Smooth muscle cell (in vitro differentiated cells): ENCODE results near the gene UBASH3A. TPM values are rescaled to one million over a fixed set of nuclear protein-coding genes. Genes with fewer than 3 reads are reported as not detected.

Experiments
- DNase-seq: peaks from one replicate; lab custom pipeline; 2025; ENCODE audit not compliant: unreplicated experiment; lab: John Stamatoyannopoulos, UW
- H2AFZ ChIP-seq: fragments of 200-600 bp; sonication (generic); 2 replicates; pipeline ENCODE4 v1.6.0; 2016; ENCODE audit warnings: antibody characterized with exemption, low read depth, mild to moderate bottlenecking
- H3F3A ChIP-seq: fragments of 200-600 bp; sonication (generic); 2 replicates; pipeline ENCODE4 v1.6.0; 2017; ENCODE audit warnings: antibody characterized with exemption, low read depth
- H3K27ac ChIP-seq: fragments of 200-600 bp; sonication (generic); 2 replicates; pipeline ENCODE4 v1.5.1; 2016; ENCODE audit warnings: low read depth, mild to moderate bottlenecking
- H3K27me3 ChIP-seq: fragments of 200-600 bp; sonication (generic); 2 replicates; pipeline ENCODE4 v1.6.1; 2016; ENCODE audit warnings: low read depth, mild to moderate bottlenecking
- H3K36me3 ChIP-seq: fragments of 200-600 bp; sonication (generic); 2 replicates; pipeline ENCODE4 v1.5.1; 2016; ENCODE audit warnings: low read depth
- H3K4me1 ChIP-seq: fragments of 200-600 bp; sonication (generic); 2 replicates; pipeline ENCODE4 v1.5.1; 2016; ENCODE audit warnings: low read depth
- H3K4me2 ChIP-seq: fragments of 200-600 bp; sonication (generic); 2 replicates; pipeline ENCODE4 v1.6.0; 2016; ENCODE audit warnings: mild to moderate bottlenecking
- H3K4me3 ChIP-seq: fragments of 200-600 bp; sonication (generic); 2 replicates; pipeline ENCODE4 v1.5.1; 2016; ENCODE audit warnings: mild to moderate bottlenecking
- H3K79me2 ChIP-seq: fragments of 200-600 bp; sonication (generic); 2 replicates; pipeline ENCODE4 v1.6.0; 2016; ENCODE audit warnings: low read depth, mild to moderate bottlenecking
- H3K9ac ChIP-seq: fragments of 200-600 bp; sonication (generic); 2 replicates; pipeline ENCODE4 v1.6.0; 2016; ENCODE audit warnings: low read depth
- H3K9me3 ChIP-seq: fragments of 200-600 bp; sonication (generic); replicated peaks from 2 replicates; pipeline ENCODE4 v1.5.1; 2016; ENCODE audit warnings: low read depth
- H4K20me1 ChIP-seq: fragments of 200-600 bp; sonication (generic); 2 replicates; pipeline ENCODE4 v1.6.0; 2016; ENCODE audit warnings: low read depth
- CTCF ChIP-seq: fragments of 200-600 bp; sonication (generic); IDR thresholded peaks from 2 replicates; pipeline ENCODE4 v1.5.1; 2017; ENCODE audit warnings: borderline replicate concordance, mild to moderate bottlenecking, antibody characterized with exemption; ENCODE audit not compliant: insufficient read depth, poor library complexity, severe bottlenecking
- WGBS: methylation state at CpG from one replicate; pipeline ENCODE4 v1.1.7; 2016; ENCODE audit warnings: low lambda C conversion rate; 5-methylcytosine and 5-hydroxymethylcytosine counted together
- polyA plus RNA-seq: library from polyadenylated mRNA; unstranded; fragments of >200 nt; fragmentation: Nextera tagmentation; extraction: Ambion mirVana; gene quantifications from 2 replicates; pipeline ENCODE4 v1.2.1, GENCODE V29; 2016
- total RNA-seq: library from RNA; depleted of rRNA; stranded (reverse); fragments of >200 nt; gene quantifications from 2 replicates; pipeline ENCODE4 v1.2.3, GENCODE V29; 2014

The UBASH3A gene
- total and polyA plus RNA-seq, 2 experiments from 2014 or later = not detected

GRCh38 chr21:42440187-42440792, 36.6 kb downstream of the UBASH3A start:
- no peak overlapping the region for H3K4me2 ChIP-seq
- no peak for DNase-seq
- WGBS = 89% methylated on average over 12 of the region's 12 CpGs
- H3K27ac ChIP-seq = no peak overlapping the region
- H3K4me3 ChIP-seq = no peak overlapping the region
- no peaks in the 10 kb centered on the region for H3K9me3 ChIP-seq
- H2AFZ ChIP-seq = no peak overlapping the region
- no peaks in the 10 kb centered on the region for H3F3A ChIP-seq
- no peaks in the 10 kb centered on the region for H3K4me1 ChIP-seq
- H3K79me2 ChIP-seq = no peaks in the 10 kb centered on the region
- no peak for TF ChIP-seq CTCF
- H4K20me1 ChIP-seq = no peaks in the 10 kb centered on the region
- H3K9ac ChIP-seq = no peak overlapping the region
- H3K36me3 ChIP-seq = no peaks in the 10 kb centered on the region
- H3K27me3 ChIP-seq = peaks cover 7% of the 10 kb centered on the region

DNA sequence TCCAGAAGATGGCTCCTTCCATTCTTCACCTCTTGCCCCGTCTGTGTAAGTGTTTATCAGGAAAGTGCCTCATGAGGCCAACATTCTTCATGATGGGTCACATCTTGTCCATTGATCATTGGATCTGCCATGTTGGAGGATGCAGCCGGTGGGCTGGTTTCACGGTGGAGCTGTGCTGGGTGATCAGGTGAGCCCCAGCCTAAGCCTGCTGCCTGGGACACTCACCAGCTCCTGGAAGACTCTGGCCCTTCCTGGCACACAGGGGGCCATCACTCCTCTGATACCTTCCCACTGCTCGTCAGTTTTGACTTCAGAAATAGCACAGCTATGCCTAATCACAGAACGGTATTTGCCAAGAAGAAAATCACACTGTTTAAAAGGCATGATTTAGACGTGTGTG, 38.3 kb downstream of the UBASH3A start:
- Histone ChIP-seq H2AFZ (no peak overlapping the region), H3K79me2 (no peaks in the 10 kb centered on the region), H3F3A (no peaks in the 10 kb centered on the region), H4K20me1 (no peaks in the 10 kb centered on the region), H3K27ac (no peak overlapping the region), H3K4me1 (no peaks in the 10 kb centered on the region), H3K4me2 (no peak overlapping the region), H3K27me3 (peaks cover 7% of the 10 kb centered on the region), H3K36me3 (no peaks in the 10 kb centered on the region), H3K9ac (no peak overlapping the region), H3K4me3 (no peak overlapping the region), H3K9me3 (no peaks in the 10 kb centered on the region)
- no peak for TF ChIP-seq CTCF
- DNase-seq = no peak
- 87% methylated on average over 6 of the region's 6 CpGs for WGBS

DNA sequence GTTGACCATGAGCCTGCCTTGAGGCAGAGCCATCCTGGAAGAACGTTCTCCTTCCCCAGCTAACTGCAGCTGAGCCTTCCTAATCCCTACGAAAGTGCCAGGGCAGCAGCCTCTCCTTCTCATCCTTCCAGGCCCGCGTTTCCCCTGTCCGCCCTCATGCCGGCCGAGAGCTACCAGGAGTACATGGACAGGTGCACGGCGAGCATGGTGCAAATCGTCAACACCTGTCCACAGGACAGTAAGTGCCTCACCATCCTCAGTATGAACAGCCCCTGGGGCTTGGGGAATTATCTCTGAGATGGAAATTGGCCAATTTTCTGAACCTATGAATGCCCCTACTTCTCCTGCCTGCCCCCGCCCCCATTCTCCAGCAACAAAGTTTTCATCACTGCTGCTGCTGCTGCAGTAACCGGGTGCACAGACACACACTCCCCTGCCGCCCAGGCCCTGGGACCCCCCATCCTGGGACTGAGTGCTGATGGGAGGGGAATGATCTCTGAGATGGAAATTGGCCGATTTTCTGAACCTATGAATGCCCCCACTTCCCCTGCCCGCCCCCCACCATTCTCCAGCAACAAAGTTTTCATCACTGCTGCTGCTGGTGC, 39.6 kb downstream of the UBASH3A start:
- H3K36me3 ChIP-seq = no peaks in the 10 kb centered on the region
- no peak overlapping the region for H3K9ac ChIP-seq
- no peaks in the 10 kb centered on the region for H3K4me1 ChIP-seq
- no peak overlapping the region for H3K4me2 ChIP-seq
- DNase-seq = no peak
- H3K4me3 ChIP-seq = no peak overlapping the region
- H3K9me3 ChIP-seq = no peaks in the 10 kb centered on the region
- H3F3A ChIP-seq = no peaks in the 10 kb centered on the region
- 93% methylated on average over 14 of the region's 15 CpGs for WGBS
- H2AFZ ChIP-seq = no peak overlapping the region
- no peaks in the 10 kb centered on the region for H4K20me1 ChIP-seq
- no peak overlapping the region for H3K27ac ChIP-seq
- no peaks in the 10 kb centered on the region for H3K79me2 ChIP-seq
- no peak for TF ChIP-seq CTCF
- peaks cover 7% of the 10 kb centered on the region for H3K27me3 ChIP-seq
